Stimulated activated naive B cell treated with anti-CD40 and anti-IgM and Interleukin-4, amounts not matched to agents 10 μg/mL and 1 μg/mL and 100 μg/mL, for 72 hours (primary cell): Measurements from ENCODE around the gene LNPEP.
"Not testable (repeated sequence)": the region's sequence is repeated elsewhere in the genome, so short reads cannot be mapped to it uniquely, and the experiment has no call there.

ENCODE experiments used
- ATAC-seq, 2 donors: fragments of 150-1000 bp; cut with Tn5 transposase; replicated peaks; 2 replicates each; pipeline ENCODE4 v1.10.0; 2021; ENCODE audit warnings: moderate library complexity in 1 of 2
- DNase-seq: peaks from one replicate; pipeline ENCODE4 v3.0.0; 2021
- H3K27ac Mint-ChIP-seq: one replicate; pipeline ENCODE4 v1.8.0; 2022; ENCODE audit warnings: mild to moderate bottlenecking, mixed read lengths
- H3K27me3 Mint-ChIP-seq, 2 donors: one replicate each; pipeline ENCODE4 v1.8.0; 2022; ENCODE audit warnings: mixed read lengths in 2 of 2
- H3K36me3 Mint-ChIP-seq, 2 donors: one replicate each; pipeline ENCODE4 v1.8.0; 2022; ENCODE audit warnings: mixed read lengths in 2 of 2, mild to moderate bottlenecking in 1 of 2
- H3K4me1 Mint-ChIP-seq, 2 donors: one replicate each; pipeline ENCODE4 v1.8.0; 2022; ENCODE audit warnings: mixed read lengths in 2 of 2, mild to moderate bottlenecking in 1 of 2
- H3K4me3 Mint-ChIP-seq, 2 donors: one replicate each; pipeline ENCODE4 v1.8.0; 2022; ENCODE audit warnings: mild to moderate bottlenecking in 2 of 2, mixed read lengths in 2 of 2, moderate library complexity in 1 of 2
- H3K9me3 Mint-ChIP-seq, 2 donors: one replicate each; pipeline ENCODE4 v1.8.0; 2022; ENCODE audit warnings: mixed read lengths in 2 of 2, mild to moderate bottlenecking in 1 of 2

LNPEP gene

GRCh38 chr5:96919754-96920197 lies 16.1 kb upstream of the LNPEP start:
- DNase-seq (peak; percentile 15), ATAC-seq (peak; percentile 97 to 98)
- H3K4me1 Mint-ChIP-seq: peaks cover 11 to 33% of the 10 kb centered on the region in 2 donors
- H3K36me3 Mint-ChIP-seq: peaks cover 11 to 19% of the 10 kb centered on the region in 2 donors
- H3K9me3 Mint-ChIP-seq: no peaks in the 10 kb centered on the region
- H3K4me3 Mint-ChIP-seq: no peak overlapping the region
- H3K27ac Mint-ChIP-seq: peak overlapping the region; percentile 25
- no peaks in the 10 kb centered on the region for H3K27me3 Mint-ChIP-seq

- ATAC-seq (no peak), DNase-seq (no peak)
- Mint-ChIP-seq H3K36me3 (peaks cover 11 to 19% of the 10 kb centered on the region in 2 donors), H3K9me3 (no peaks in the 10 kb centered on the region), H3K4me1 (peaks cover 11 to 33% of the 10 kb centered on the region in 2 donors), H3K27me3 (no peaks in the 10 kb centered on the region), H3K27ac (no peak overlapping the region), H3K4me3 (no peak overlapping the region)
These were observed 15.0 kb upstream of the LNPEP start for GRCh38 chr5:96920744-96921355.

GRCh38 chr5:96922499-96923244 lies 13.2 kb upstream of the LNPEP start:
- H3K9me3 Mint-ChIP-seq: no peaks in the 10 kb centered on the region
- H3K4me3 Mint-ChIP-seq: peak overlapping the region; percentile 39 to 65
- H3K4me1 Mint-ChIP-seq: peaks cover 11 to 33% of the 10 kb centered on the region in 2 donors
- H3K27ac Mint-ChIP-seq: peak overlapping the region; percentile 47
- no peaks in the 10 kb centered on the region for H3K27me3 Mint-ChIP-seq
- DNase-seq (no peak), ATAC-seq (no peak)
- peaks cover 7 to 10% of the 10 kb centered on the region in 2 donors for H3K36me3 Mint-ChIP-seq

GRCh38 chr5:96924016-96924443 lies 11.8 kb upstream of the LNPEP start:
- Mint-ChIP-seq H3K27me3 (no peaks in the 10 kb centered on the region), H3K9me3 (peaks cover 0 to under 1% of the 10 kb centered on the region in 2 donors), H3K4me1 (peaks cover 20 to 46% of the 10 kb centered on the region in 2 donors), H3K27ac (peak overlapping the region; percentile 31), H3K36me3 (peaks cover 4 to 7% of the 10 kb centered on the region in 2 donors), H3K4me3 (no peak overlapping the region)
- ATAC-seq (no peak), DNase-seq (no peak)

GRCh38 chr5:96926276-96926675 lies 9.6 kb upstream of the LNPEP start:
- no peak for ATAC-seq
- Mint-ChIP-seq H3K4me3 (no peak overlapping the region), H3K4me1 (peaks cover 25 to 56% of the 10 kb centered on the region in 2 donors), H3K36me3 (peaks cover 3 to 14% of the 10 kb centered on the region in 2 donors), H3K9me3 (peaks cover 1 to 5% of the 10 kb centered on the region in 2 donors), H3K27me3 (no peaks in the 10 kb centered on the region), H3K27ac (peak overlapping the region; percentile 42)
- DNase-seq: no peak

GRCh38 chr5:96927008-96927407 lies 8.9 kb upstream of the LNPEP start:
- no peaks in the 10 kb centered on the region for H3K27me3 Mint-ChIP-seq
- peaks cover 3 to 14% of the 10 kb centered on the region in 2 donors for H3K36me3 Mint-ChIP-seq
- no peak overlapping the region for H3K27ac Mint-ChIP-seq
- no peak for DNase-seq
- peaks cover 1 to 5% of the 10 kb centered on the region in 2 donors for H3K9me3 Mint-ChIP-seq
- peaks cover 28 to 58% of the 10 kb centered on the region in 2 donors for H3K4me1 Mint-ChIP-seq
- no peak overlapping the region for H3K4me3 Mint-ChIP-seq
- no peak for ATAC-seq

- H3K27ac Mint-ChIP-seq: peak overlapping the region; percentile 68
- peaks cover 37 to 58% of the 10 kb centered on the region in 2 donors for H3K4me1 Mint-ChIP-seq
- peaks cover 3 to 13% of the 10 kb centered on the region in 2 donors for H3K36me3 Mint-ChIP-seq
- ATAC-seq (no peak), DNase-seq (no peak)
- no peaks in the 10 kb centered on the region for H3K27me3 Mint-ChIP-seq
- no peak overlapping the region for H3K4me3 Mint-ChIP-seq
- H3K9me3 Mint-ChIP-seq: peaks cover 1 to 5% of the 10 kb centered on the region in 2 donors
These were observed 6.8 kb upstream of the LNPEP start for GRCh38 chr5:96928931-96929708.

- DNase-seq (no peak), ATAC-seq (no peak)
- Mint-ChIP-seq H3K27ac (peak overlapping the region; percentile 28), H3K4me1 (peaks cover 40 to 58% of the 10 kb centered on the region in 2 donors), H3K36me3 (peaks cover 3 to 11% of the 10 kb centered on the region in 2 donors), H3K27me3 (no peaks in the 10 kb centered on the region), H3K4me3 (no peak overlapping the region), H3K9me3 (peaks cover 1 to 5% of the 10 kb centered on the region in 2 donors)
These were observed 5.8 kb upstream of the LNPEP start for GRCh38 chr5:96930058-96930457.

GRCh38 chr5:96930589-96930988 lies 5.3 kb upstream of the LNPEP start:
- H3K27ac Mint-ChIP-seq: no peak overlapping the region
- ATAC-seq: no peak
- H3K9me3 Mint-ChIP-seq: peaks cover 1 to 5% of the 10 kb centered on the region in 2 donors
- H3K27me3 Mint-ChIP-seq: no peaks in the 10 kb centered on the region
- no peak overlapping the region for H3K4me3 Mint-ChIP-seq
- peaks cover 40 to 58% of the 10 kb centered on the region in 2 donors for H3K4me1 Mint-ChIP-seq
- H3K36me3 Mint-ChIP-seq: peaks cover 3 to 11% of the 10 kb centered on the region in 2 donors
- DNase-seq: no peak

GRCh38 chr5:96931037-96931436 lies 4.8 kb upstream of the LNPEP start:
- not testable (repeated sequence) for ATAC-seq, H3K27me3 Mint-ChIP-seq, DNase-seq, H3K9me3 Mint-ChIP-seq
- Mint-ChIP-seq H3K27ac (peak overlapping the region; percentile 71), H3K4me1 (peaks cover 40 to 58% of the 10 kb centered on the region in 2 donors), H3K36me3 (peaks cover 5 to 11% of the 10 kb centered on the region in 2 donors), H3K4me3 (peak overlapping the region; percentile 60 to 64)

- peaks cover 9 to 11% of the 10 kb centered on the region in 2 donors for H3K36me3 Mint-ChIP-seq
- DNase-seq (peak; percentile 21), ATAC-seq (no peak)
- peaks cover 40 to 61% of the 10 kb centered on the region in 2 donors for H3K4me1 Mint-ChIP-seq
- H3K4me3 Mint-ChIP-seq: peak overlapping the region; percentile 60 to 64
- H3K27ac Mint-ChIP-seq: peak overlapping the region; percentile 71
- no peaks in the 10 kb centered on the region for H3K27me3 Mint-ChIP-seq
- peaks cover 1 to 5% of the 10 kb centered on the region in 2 donors for H3K9me3 Mint-ChIP-seq
These were observed 4.3 kb upstream of the LNPEP start for GRCh38 chr5:96931605-96932004.

GRCh38 chr5:96932026-96932425 lies 3.9 kb upstream of the LNPEP start:
- H3K4me1 Mint-ChIP-seq: peaks cover 42 to 65% of the 10 kb centered on the region in 2 donors
- H3K4me3 Mint-ChIP-seq: peak overlapping the region; percentile 57 to 60
- peaks cover 11% of the 10 kb centered on the region in 2 donors for H3K36me3 Mint-ChIP-seq
- ATAC-seq (no peak), DNase-seq (no peak)
- no peak overlapping the region for H3K27ac Mint-ChIP-seq
- no peaks in the 10 kb centered on the region for H3K27me3 Mint-ChIP-seq
- peaks cover 1 to 5% of the 10 kb centered on the region in 2 donors for H3K9me3 Mint-ChIP-seq

- Mint-ChIP-seq H3K4me3 (peak overlapping the region; percentile 88 to 98), H3K9me3 (peaks cover 1 to 5% of the 10 kb centered on the region in 2 donors), H3K4me1 (peaks cover 42 to 70% of the 10 kb centered on the region in 2 donors), H3K36me3 (peaks cover 13 to 17% of the 10 kb centered on the region in 2 donors), H3K27ac (peak overlapping the region; percentile 93), H3K27me3 (no peaks in the 10 kb centered on the region)
- ATAC-seq (no peak), DNase-seq (no peak)
These were observed 1.8 kb upstream of the LNPEP start for GRCh38 chr5:96933764-96934707.
